BJ (cell line): Measurements from ENCODE around the gene FHOD3. TPM values are rescaled to one million over a fixed set of nuclear protein-coding genes. Genes with fewer than 3 reads are reported as not detected.

Source experiments
- CTCF ChIA-PET: fragments of 350-600 bp; formaldehyde crosslinking; extraction: SDS; loops from one replicate; lab custom pipeline; 2021; ENCODE audit warnings: antibody characterized with exemption, inconsistent platforms; lab: Yijun Ruan, JAX
- POLR2A ChIA-PET: fragments of 300-600 bp; sonication (Branson Sonifier 250); formaldehyde crosslinking; extraction: SDS; loops from one replicate; lab custom pipeline; 2021; ENCODE audit warnings: antibody characterized with exemption; lab: Charles Lee
- DNase-seq: peaks from one replicate; pipeline ENCODE4 v3.0.0-alpha.2; 2011; ENCODE audit warnings: low read depth
- H3K27me3 ChIP-seq: 2 replicates; pipeline ENCODE4 v1.6.0; 2011; ENCODE audit warnings: low read length; ENCODE audit not compliant: control insufficient read depth, insufficient read depth
- H3K36me3 ChIP-seq: 2 replicates; pipeline ENCODE4 v1.5.1; 2011; ENCODE audit warnings: low read length; ENCODE audit not compliant: control insufficient read depth, insufficient read depth
- H3K4me3 ChIP-seq: 2 replicates; pipeline ENCODE4 v1.5.1; 2011; ENCODE audit warnings: low read depth, mild to moderate bottlenecking, control low read depth, low read length
- polyA plus RNA-seq: library from polyadenylated mRNA; depleted of rRNA; stranded (reverse); fragments of >200 nt; gene quantifications from 2 replicates; pipeline ENCODE4 v1.2.3, GENCODE V29; 2011
- TF ChIP-seq, protein P1 (sequence below): IDR thresholded peaks from 2 replicates; pipeline ENCODE4 v1.5.1; 2011; ENCODE audit warnings: low read depth, mild to moderate bottlenecking, control low read depth, inconsistent platforms, low read length, moderate library complexity; ENCODE audit not compliant: insufficient read depth

The FHOD3 gene
- polyA plus RNA-seq, 1 experiment, result 24.6 TPM

DNA sequence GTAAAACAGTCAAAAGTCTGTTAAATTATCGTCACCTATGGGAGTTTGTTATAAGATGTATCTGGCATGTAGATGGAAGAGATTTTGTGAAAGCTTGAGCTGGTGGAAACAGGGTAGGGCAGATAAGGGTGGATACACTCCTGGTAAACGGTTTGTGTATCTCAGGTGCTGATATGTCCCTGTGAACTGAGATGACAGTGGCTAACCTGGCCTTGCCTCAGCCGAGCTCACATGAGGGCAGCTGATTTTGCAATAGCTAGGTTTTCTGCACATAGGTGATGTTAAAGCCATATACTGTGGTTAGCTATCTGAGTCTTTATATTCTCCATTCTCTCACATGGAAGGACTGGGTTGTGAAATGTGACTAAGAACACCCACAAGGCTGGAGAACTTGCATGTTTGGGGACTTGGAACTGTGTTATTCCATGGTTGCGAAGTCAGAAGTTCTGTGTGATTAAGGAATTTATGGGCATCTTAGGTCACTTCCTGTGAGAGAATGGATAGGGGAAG lies 326.2 kb downstream of the FHOD3 start:
- Histone ChIP-seq H3K27me3 (no peaks in the 10 kb centered on the region), H3K4me3 (no peak overlapping the region), H3K36me3 (no peaks in the 10 kb centered on the region)
- TF ChIP-seq, protein P1, sequence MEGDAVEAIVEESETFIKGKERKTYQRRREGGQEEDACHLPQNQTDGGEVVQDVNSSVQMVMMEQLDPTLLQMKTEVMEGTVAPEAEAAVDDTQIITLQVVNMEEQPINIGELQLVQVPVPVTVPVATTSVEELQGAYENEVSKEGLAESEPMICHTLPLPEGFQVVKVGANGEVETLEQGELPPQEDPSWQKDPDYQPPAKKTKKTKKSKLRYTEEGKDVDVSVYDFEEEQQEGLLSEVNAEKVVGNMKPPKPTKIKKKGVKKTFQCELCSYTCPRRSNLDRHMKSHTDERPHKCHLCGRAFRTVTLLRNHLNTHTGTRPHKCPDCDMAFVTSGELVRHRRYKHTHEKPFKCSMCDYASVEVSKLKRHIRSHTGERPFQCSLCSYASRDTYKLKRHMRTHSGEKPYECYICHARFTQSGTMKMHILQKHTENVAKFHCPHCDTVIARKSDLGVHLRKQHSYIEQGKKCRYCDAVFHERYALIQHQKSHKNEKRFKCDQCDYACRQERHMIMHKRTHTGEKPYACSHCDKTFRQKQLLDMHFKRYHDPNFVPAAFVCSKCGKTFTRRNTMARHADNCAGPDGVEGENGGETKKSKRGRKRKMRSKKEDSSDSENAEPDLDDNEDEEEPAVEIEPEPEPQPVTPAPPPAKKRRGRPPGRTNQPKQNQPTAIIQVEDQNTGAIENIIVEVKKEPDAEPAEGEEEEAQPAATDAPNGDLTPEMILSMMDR, result no peak
- ChIA-PET CTCF (interaction anchor here (0.6 to 1.0 kb wide), 3 partner anchors 60 to 368 kb away, joined by 3 to 5 read pairs (median 3); no protein-coding TSS in a partner anchor), POLR2A (interaction anchor here (0.5 kb wide), 1 partner anchor 476 kb away, joined by 6 read pairs; no protein-coding TSS in a partner anchor)
- no peak for DNase-seq

DNA sequence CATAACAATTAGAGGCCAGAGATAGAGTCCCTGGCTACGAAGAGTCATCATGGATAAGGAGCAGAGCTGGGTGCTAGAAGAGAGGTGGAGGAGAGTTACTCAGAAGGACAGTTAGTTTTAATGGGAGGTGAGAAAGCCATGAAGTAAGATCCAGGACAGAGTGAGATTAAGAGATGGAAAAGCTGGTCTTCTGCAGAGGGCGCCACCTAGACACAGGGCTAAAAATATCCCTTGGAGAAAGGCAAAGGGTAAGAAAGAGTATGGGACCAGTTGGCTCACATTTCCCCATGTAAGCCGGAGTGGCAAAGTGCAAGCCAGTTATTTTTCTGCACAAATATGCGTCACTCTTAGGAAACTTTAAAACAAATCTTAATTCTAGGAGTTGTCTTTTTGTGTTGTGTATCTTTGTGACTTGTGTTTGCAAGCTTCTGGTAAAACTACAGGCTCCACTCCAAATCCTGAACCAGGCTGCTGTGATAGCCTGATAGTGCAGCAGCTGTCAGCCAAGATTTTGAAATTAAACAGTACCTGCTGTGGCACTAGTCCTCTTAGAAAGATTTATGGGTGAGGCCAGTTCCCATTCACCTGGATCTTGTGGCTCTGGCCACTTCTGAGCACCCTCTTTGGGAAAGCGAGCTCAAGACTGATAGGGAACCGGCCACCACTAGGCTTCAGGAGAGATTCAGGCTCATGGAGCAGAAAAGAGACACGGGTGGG lies 327.1 kb downstream of the FHOD3 start:
- DNase-seq, result no peak
- ChIA-PET POLR2A (no interaction called here), CTCF (interaction anchor here (0.8 to 2.2 kb wide), 4 partner anchors 61 to 116 kb away, joined by 3 to 9 read pairs (median 3); no protein-coding TSS in a partner anchor)
- TF ChIP-seq, protein P1, result 0 out of 2 replicates have a peak, but pooled peaks have one; percentile 3
- Histone ChIP-seq H3K36me3 (no peaks in the 10 kb centered on the region), H3K27me3 (no peaks in the 10 kb centered on the region), H3K4me3 (no peak overlapping the region)

DNA sequence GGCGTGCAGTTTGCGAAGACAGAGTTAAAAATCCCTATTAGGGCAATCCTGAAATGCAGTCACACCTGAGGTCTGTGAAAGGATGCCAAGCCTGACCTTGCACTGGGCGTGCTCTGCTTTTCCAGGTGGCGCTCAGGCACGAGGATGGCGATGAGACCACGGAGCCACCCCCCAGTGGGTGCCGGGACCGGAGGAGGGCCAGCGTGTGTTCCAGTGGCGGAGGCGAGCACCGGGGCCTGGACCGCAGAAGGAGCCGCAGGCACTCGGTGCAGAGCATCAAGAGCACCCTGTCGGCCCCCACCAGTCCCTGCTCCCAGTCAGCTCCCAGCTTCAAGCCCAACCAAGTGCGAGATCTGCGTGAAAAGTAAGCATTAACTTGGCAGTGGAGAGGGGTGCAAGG lies 327.9 kb downstream of the FHOD3 start:
- ChIA-PET POLR2A (no interaction called here), CTCF (interaction anchor here (1.2 to 2.2 kb wide), 2 partner anchors 63 to 69 kb away, joined by 3 to 9 read pairs; no protein-coding TSS in a partner anchor)
- H3K4me3 ChIP-seq, result no peak overlapping the region
- TF ChIP-seq, protein P1, result no peak
- no peaks in the 10 kb centered on the region for H3K27me3 ChIP-seq
- no peaks in the 10 kb centered on the region for H3K36me3 ChIP-seq
- no peak for DNase-seq

DNA sequence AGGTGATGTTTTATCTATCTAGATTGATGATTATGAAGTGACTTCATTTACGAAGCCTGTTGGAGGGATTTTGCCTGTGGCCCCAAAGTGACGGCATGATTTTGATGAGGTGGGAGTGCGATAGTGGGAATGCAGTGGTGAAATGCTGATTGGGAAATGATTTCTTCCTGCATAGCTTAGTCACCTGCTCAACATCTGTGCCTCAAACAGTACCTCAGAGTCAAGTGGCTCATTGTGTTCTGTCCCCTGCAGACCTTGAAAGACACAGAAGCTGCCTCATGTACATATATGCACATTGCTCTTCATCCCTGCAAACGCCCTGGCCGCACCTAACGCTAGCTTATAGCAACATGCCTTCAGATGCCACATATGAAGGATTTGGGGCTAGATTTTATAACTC lies 330.1 kb downstream of the FHOD3 start:
- CTCF ChIA-PET, result interaction anchor here (1.1 to 1.5 kb wide), 2 partner anchors 19 to 45 kb away, joined by 3 to 4 read pairs; no protein-coding TSS in a partner anchor
- POLR2A ChIA-PET, result no interaction called here

More for the DNA sequence above, 330.1 kb downstream of the FHOD3 start:
- Histone ChIP-seq H3K36me3 (no peaks in the 10 kb centered on the region), H3K27me3 (no peaks in the 10 kb centered on the region), H3K4me3 (no peak overlapping the region)
- DNase-seq, result no peak
- TF ChIP-seq, protein P1, result no peak
